ENCODE measurements around the gene LST1.

- TF ChIP-seq RCOR1 (IDR thresholded peaks at IDR 0.05; ENCODE audit: insufficient replicate concordance, low read length) (no peak), RAD21 (IDR thresholded peaks at IDR 0.05; ENCODE audit: low read length) (peak; percentile 60)
- TF ChIP-seq, protein P1, sequence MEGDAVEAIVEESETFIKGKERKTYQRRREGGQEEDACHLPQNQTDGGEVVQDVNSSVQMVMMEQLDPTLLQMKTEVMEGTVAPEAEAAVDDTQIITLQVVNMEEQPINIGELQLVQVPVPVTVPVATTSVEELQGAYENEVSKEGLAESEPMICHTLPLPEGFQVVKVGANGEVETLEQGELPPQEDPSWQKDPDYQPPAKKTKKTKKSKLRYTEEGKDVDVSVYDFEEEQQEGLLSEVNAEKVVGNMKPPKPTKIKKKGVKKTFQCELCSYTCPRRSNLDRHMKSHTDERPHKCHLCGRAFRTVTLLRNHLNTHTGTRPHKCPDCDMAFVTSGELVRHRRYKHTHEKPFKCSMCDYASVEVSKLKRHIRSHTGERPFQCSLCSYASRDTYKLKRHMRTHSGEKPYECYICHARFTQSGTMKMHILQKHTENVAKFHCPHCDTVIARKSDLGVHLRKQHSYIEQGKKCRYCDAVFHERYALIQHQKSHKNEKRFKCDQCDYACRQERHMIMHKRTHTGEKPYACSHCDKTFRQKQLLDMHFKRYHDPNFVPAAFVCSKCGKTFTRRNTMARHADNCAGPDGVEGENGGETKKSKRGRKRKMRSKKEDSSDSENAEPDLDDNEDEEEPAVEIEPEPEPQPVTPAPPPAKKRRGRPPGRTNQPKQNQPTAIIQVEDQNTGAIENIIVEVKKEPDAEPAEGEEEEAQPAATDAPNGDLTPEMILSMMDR (conservative IDR thresholded peaks at IDR 0.05; ENCODE audit: low read depth, low read length) = peak; percentile 93
These were observed 5.2 kb upstream of the LST1 start for GRCh38 chr6:31580807-31581433.
